ENCODE data around the gene KSR2.
"Not testable (repeated sequence)": the region's sequence is repeated elsewhere in the genome, so short reads cannot be mapped to it uniquely, and the experiment has no call there.

The KSR2 gene

GRCh38 chr12:117809509-117809908 lies 159.3 kb downstream of the KSR2 start:
- DNase-seq: no peak

DNA sequence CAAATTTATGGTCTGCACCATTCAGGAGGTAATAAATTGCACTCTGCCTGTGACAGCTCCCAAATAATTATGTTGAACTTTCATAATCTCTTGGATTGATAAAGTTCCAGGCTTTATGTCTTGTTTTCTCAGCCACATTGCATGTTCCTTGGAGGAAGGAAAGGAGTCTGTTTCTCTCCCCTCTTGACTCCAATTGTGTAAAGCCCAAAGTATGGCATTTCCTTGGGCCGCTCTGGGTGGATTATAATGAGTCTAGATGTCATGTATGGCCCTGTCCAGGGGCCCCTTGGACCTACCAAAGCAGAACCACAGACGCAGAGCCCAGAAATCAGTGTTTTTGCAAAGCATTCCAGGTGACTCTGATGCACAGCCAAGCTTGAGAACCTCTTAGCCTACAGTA lies 160.8 kb downstream of the KSR2 start:
- DNase-seq: no peak

GRCh38 chr12:117807355-117807754 lies 161.4 kb downstream of the KSR2 start:
- DNase-seq: no peak

DNA sequence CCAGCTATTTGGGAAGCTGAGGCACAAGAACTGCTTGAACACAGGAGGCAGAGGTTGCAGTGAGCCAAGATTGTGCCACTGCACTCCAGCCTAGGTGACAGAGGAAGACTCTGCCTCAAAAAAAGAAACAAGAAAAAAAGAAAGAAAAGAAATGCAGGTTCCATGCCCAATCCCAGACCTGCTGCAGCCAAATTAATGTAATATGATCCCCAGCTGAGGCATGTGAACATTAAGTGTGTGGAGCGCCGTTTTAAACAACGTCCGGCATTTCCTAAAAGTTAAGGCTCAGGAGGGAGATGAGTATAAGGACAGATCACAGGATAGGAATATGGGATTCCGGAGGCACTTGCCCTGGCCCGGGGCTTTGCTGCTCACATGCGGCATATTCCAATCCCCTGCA lies 162.9 kb downstream of the KSR2 start:
- no peak for DNase-seq

DNA sequence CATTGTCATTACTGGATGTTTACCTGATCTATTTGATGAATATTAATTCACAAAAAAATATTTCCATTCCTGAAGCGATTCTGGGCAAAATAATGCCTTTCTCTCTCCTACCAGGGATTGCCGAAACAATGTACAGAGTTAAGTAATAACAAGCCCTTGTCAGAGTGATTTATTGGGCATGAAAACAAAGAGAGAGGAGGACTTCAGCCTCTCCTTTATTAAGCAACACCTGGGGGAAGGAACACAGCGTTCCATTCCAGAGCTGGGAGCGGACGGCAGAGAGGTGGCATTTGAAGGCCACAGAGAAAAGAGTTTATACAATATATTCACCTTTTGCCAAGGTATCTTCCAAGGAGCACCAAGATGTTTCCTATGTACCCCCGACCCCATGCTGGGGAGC lies 165.8 kb downstream of the KSR2 start:
- no peak for DNase-seq

GRCh38 chr12:117800711-117801110 lies 168.1 kb downstream of the KSR2 start:
- DNase-seq: not testable (repeated sequence)

GRCh38 chr12:117797202-117797601 lies 171.6 kb downstream of the KSR2 start:
- DNase-seq: no peak

GRCh38 chr12:117792877-117793424 lies 175.8 kb downstream of the KSR2 start:
- no peak for DNase-seq

- no peak for DNase-seq
Observed at GRCh38 chr12:117792471-117792870, 176.3 kb downstream of the KSR2 start.

- DNase-seq: no peak
Observed at GRCh38 chr12:117790948-117791347, 177.8 kb downstream of the KSR2 start.

DNA sequence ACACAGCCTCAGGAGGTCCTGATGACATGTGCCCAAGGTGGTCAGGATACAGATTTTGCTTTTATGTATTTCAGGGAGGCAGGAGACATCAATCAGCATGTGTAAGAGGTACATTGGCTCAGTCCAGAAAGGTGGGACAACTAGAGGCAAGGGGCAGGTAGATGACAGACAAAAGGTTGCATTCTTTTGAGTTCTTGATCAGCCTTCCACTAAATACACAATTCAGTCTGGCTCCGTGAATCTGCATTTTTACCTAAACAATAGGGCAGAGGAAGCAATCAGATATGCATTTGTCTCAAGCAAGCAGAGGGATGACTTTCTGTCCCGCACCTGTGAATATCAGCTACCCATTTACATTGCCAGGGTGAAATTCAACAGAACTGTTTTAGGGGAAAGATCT lies 178.6 kb downstream of the KSR2 start:
- no peak for DNase-seq

DNA sequence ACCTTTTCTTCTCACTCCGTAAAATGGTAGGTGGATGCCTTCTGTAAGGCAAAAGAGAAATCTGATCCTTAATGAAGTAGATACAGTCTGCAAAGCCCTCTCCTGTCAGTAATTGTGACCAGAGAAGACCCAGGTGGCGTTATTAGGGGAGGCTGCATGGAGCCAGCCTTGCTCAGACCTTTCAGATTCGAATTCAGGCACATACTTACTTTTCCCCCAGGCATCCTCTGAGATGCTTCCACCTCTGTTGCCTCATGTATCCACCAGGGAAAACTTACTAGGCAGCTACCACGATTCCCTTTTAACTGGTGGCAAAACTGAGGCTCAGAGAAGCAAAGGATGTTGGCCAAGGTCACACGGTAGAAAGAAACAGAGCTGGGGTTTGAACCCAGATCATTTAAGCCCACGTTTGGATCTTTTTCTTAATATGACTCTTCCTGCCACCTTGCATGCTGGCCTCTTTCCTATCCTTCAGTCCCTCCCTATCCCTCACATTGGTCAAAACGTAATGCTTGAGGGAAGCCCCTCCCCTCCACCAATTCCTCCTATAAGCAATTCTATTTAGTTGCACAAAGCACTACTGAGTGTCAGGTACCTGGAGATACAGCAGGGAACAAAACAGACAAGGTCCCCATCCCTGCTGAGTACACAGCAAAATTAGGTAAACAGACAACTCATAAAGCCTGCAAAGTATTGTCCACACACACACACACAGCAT lies 179.4 kb downstream of the KSR2 start:
- DNase-seq: no peak

DNA sequence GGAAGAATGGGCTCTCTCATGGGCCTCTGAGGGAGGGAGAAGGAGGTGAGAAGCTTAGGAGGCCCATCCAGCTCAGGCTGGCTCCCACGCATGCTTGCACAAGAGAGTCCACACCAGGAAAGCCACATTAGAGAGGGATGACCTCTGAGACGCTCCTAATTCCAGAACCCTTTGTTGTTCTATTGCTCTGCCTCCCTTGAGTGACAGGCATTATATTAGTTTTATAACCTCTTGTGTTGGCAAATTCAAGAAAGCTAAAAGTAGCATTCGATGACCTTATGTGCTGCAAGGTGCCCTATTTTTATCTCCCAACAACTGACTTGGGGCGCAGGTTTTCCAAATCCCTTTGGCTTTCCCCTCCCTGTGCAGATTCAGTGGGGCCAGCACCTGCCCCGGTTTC lies 190.1 kb downstream of the KSR2 start:
- no peak for DNase-seq

GRCh38 chr12:117774941-117775775 lies 193.6 kb downstream of the KSR2 start:
- no peak for DNase-seq

DNA sequence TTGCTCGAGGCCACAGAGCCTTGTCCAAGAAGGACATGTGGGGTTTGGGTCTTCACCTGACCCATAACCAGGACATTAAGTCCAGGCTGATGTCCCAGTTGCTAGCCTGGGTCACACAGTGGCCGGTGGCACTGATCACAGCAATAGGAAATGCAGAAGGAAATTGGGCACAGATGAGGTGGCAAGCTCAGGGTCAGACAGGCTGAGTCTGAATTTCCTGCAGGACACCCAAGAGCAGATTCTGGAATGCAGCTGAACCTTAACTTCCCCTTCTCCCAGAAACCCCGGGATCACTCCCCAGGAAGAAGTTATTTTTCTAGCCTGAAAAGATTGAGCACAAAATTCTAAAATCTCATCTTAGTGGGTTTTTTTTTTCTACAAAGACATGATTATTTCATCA lies 199.9 kb downstream of the KSR2 start:
- DNase-seq: no peak

DNA sequence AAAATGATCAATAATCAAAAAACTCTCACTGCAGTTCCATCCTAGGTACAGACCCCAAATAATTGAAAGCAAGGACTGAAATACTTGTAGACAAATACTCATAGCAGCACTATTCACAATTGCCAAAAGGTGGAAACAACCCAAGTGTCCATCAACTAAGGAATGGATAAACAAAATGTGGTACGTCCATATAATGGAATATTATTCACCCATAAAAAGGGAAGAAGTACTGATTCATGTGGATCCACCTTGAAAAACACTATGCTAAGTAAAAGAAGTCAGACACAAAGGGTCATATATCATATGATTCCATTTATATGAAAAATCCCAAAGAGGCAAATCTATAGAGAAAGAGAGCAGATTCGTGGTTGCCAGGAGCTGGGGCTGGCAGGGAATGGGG lies 202.8 kb downstream of the KSR2 start:
- DNase-seq: no peak

DNA sequence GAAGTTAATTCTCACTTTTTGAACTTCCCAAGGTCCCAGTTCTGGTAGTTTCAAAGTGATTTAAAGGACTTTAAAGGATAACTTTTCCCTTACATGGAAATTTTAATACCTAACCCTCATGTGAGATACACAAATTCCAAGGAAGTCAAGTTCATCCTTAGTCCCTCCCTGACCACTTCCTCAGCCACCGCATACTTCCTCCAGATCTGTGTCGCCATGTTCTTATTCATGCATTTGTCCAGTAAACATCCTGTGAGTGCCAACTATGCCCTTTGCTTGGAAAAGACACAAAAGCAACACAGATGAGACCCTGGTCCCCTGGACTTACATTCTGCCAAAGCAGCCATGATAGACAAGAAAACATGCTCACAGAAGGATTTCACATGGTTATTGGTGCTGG lies 206.6 kb downstream of the KSR2 start:
- DNase-seq: no peak

DNA sequence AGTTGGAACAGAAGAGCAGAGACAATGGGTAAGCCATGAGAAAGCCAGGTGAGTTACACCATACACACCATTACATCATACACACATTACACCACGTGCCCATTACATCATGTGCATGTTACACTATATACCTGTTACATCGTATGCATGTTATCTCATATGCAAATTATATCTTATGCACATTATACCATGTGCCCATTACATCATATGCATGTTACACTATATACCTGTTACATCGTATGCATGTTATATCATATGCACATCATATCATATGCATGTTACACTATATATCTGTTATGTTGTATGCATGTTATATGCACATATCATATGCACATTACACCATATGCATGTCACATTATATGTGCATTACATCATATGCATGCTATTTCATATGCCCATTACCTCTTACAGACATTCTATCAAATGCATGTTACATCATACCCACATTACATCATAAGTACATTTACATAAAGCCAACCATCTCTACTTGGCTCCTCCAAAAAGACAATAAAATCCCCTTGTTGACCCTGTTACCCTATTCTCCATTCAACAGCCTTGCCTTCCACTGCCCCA lies 207.2 kb downstream of the KSR2 start:
- no peak for DNase-seq

DNA sequence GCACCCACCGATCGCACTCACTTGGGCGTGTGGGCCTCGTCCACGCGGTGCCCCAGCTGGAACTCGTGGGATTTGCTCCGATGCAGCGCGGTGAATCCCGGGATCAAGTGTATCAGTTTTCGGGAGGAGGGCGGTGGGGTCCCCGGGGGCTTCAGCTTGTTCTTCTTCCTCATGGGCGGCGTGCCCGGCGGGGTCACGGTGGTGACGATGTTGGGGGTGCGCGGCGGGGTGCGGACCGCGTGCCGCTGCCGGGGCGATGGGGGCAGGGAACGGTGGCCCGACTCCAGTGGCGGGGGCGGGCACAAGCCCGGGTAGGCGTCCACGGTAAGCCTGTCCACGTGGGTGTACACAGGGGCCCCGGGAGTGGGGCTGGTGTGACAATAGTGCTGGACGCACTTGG lies 207.8 kb downstream of the KSR2 start:
- DNase-seq: no peak

GRCh38 chr12:117750657-117751056 lies 218.1 kb downstream of the KSR2 start:
- DNase-seq: no peak

DNA sequence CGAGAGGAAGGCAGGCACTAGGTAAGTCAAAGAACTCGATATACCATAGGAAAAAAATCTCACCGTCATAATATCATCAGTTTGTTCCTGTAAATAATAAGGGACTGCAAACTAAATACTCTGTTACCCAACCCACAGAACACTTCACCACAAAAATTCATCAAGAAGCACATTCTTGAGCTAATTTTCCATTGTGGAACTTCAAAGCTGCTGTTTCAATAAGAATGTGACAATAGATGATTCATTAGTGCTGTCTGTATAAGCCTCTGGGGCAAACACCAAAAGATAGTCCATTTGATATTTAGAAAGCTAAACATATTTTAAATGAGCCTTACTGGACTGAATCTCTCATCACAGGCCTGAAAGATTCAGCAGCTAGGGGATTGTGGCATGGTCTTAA lies 219.4 kb downstream of the KSR2 start:
- DNase-seq: no peak

GRCh38 chr12:117746358-117746757 lies 222.4 kb downstream of the KSR2 start:
- not testable (repeated sequence) for DNase-seq

- no peak for DNase-seq
Observed at GRCh38 chr12:117744418-117744817, 224.4 kb downstream of the KSR2 start.

DNA sequence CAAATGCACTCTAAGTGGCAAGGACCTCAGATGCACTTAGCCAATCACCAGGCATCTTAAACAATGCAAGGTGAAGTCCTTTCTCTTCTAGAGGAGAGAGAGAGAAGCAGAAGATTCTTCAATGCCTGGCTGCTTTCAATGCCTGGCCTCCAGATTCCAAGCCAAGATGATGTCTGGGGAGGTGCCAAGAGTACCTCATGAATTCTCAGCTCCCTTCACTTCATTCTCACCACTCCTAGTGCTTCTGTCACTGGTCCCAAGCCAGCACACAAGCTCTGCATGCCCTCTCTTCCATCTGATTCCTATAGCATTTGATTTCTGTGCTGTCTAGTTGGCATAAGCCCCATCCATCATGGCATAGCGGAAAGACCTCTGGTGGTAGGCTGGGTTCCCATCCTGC lies 225.0 kb downstream of the KSR2 start:
- no peak for DNase-seq

Measured in NCI-H446 treated with DMSO at 0.1 percent for 48 hours (cell line).